Cardiac muscle cell (in vitro differentiated cells and primary cell): ENCODE data around the gene NFATC2. TPM values are rescaled to one million over a fixed set of nuclear protein-coding genes. Genes with fewer than 3 reads are reported as not detected.

Experiments used
- DNase-seq, 2 donors: peaks; one replicate each; pipeline versions ENCODE4 v3.0.0 to v3.0.0-alpha.2; 2010 to 2017; ENCODE audit warnings: low read depth in 1 of 2, low spot score in 1 of 2
- H3K27ac ChIP-seq: fragments of 200-600 bp; sonication (generic); 2 replicates; pipeline ENCODE4 v1.5.1; 2016
- H3K27me3 ChIP-seq: fragments of 200-600 bp; sonication (generic); 2 replicates; pipeline ENCODE4 v1.6.0; 2016; ENCODE audit warnings: control low read depth
- H3K36me3 ChIP-seq: fragments of 200-600 bp; sonication (generic); 2 replicates; pipeline ENCODE4 v1.5.1; 2016; ENCODE audit warnings: control low read depth
- H3K4me1 ChIP-seq: fragments of 200-600 bp; sonication (generic); 2 replicates; pipeline ENCODE4 v1.8.1; 2017; ENCODE audit warnings: low read depth, mild to moderate bottlenecking, mixed run types
- H3K4me3 ChIP-seq: fragments of 200-600 bp; sonication (generic); 2 replicates; pipeline ENCODE4 v1.5.1; 2016; ENCODE audit warnings: mild to moderate bottlenecking
- H3K9me3 ChIP-seq: fragments of 200-600 bp; sonication (generic); 2 replicates; pipeline ENCODE4 v1.5.1; 2017; ENCODE audit warnings: low read depth, mild to moderate bottlenecking, control low read depth
- CTCF ChIP-seq: IDR thresholded peaks from 2 replicates; pipeline ENCODE4 v1.5.1; 2012; ENCODE audit warnings: low read depth, mild to moderate bottlenecking, low read length
- polyA plus RNA-seq: library from polyadenylated mRNA; unstranded; fragments of >200 nt; fragmentation: Nextera tagmentation; extraction: Ambion mirVana; gene quantifications from 2 replicates; pipeline ENCODE4 v1.2.1, GENCODE V29; 2016
- total RNA-seq: library from RNA; depleted of rRNA; stranded (reverse); fragments of >200 nt; gene quantifications from 2 replicates; pipeline ENCODE4 v1.2.3, GENCODE V29; 2016

Gene NFATC2
- total and polyA plus RNA-seq, 2 experiments from 2014 or later = 5.8 to 17.0 TPM

DNA sequence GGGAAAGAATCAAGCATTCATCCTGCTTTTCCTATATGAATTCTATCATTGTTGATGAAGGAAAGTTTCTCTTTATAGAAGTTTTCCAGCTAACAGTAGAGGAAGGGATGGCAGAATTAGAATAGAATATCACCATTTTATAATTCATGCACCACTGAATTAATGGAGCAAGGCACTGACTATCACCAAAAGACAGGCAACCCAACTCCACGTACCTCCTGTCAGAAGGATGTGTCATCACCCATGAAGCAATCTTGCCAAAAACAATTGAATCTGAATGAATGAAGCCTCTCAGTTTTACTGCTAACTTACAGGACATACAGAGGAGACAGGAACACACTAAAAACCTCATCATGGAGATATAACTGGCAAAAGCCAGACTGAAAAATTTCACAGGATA is 122.4 kb downstream of the NFATC2 start:
- H3K4me1 ChIP-seq = peaks cover 9% of the 10 kb centered on the region
- H3K9me3 ChIP-seq = no peaks in the 10 kb centered on the region
- no peaks in the 10 kb centered on the region for H3K27me3 ChIP-seq
- H3K36me3 ChIP-seq = peaks cover 11% of the 10 kb centered on the region
- H3K27ac ChIP-seq = no peak overlapping the region
- TF ChIP-seq CTCF = no peak
- no peak overlapping the region for H3K4me3 ChIP-seq
- DNase-seq = no peak

GRCh38 chr20:51419646-51420045 is 122.9 kb downstream of the NFATC2 start:
- no peak overlapping the region for H3K4me3 ChIP-seq
- H3K27me3 ChIP-seq = no peaks in the 10 kb centered on the region
- H3K36me3 ChIP-seq = peaks cover 11% of the 10 kb centered on the region
- no peak overlapping the region for H3K27ac ChIP-seq
- peaks cover 9% of the 10 kb centered on the region for H3K4me1 ChIP-seq
- H3K9me3 ChIP-seq = no peaks in the 10 kb centered on the region
- TF ChIP-seq CTCF = no peak
- no peak for DNase-seq

DNA sequence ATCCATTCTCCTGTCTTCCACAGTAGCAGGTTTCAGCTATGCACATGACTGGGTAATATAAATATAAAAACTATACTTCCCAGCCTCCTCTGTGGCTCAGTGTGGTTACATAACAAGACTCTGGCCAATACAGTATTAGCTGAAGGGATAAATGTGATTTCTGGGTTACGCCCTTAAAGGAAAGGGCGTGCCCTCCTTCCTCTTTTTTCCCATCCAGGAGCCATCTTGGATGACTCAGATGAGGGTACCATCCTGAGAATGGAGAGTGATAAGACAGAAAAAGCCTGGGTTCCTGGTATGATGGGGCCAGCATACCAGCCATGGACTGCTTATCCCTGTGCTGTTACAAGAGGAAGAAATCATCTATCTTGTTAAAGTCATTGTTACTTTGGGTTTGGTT is 123.3 kb downstream of the NFATC2 start:
- H3K36me3 ChIP-seq = peaks cover 11% of the 10 kb centered on the region
- no peaks in the 10 kb centered on the region for H3K9me3 ChIP-seq
- H3K4me1 ChIP-seq = peaks cover 7% of the 10 kb centered on the region
- no peak for DNase-seq
- TF ChIP-seq CTCF = no peak
- no peak overlapping the region for H3K27ac ChIP-seq
- H3K27me3 ChIP-seq = no peaks in the 10 kb centered on the region
- no peak overlapping the region for H3K4me3 ChIP-seq

DNA sequence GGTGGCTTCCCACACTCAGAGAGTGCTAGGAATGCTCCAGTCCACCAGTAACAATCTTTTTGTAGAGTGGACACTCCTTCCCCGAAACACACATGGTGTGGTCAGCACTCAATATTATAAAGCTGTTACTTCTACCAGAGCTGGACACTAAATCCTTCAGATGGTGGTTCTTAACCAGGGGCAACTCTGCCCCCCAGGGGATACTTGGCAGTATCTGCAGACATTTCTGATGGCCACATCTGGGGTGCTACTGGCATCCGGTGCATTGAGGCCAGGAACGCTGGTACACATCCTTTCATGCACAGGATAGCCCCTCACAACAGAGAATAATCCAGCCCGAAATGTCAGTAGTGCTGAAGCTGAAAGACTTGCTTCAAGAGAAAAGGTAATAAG is 124.4 kb downstream of the NFATC2 start:
- Histone ChIP-seq H3K27me3 (no peaks in the 10 kb centered on the region), H3K27ac (no peak overlapping the region), H3K4me3 (no peak overlapping the region), H3K36me3 (peaks cover 11% of the 10 kb centered on the region), H3K4me1 (no peaks in the 10 kb centered on the region), H3K9me3 (no peaks in the 10 kb centered on the region)
- no peak for TF ChIP-seq CTCF
- no peak for DNase-seq

DNA sequence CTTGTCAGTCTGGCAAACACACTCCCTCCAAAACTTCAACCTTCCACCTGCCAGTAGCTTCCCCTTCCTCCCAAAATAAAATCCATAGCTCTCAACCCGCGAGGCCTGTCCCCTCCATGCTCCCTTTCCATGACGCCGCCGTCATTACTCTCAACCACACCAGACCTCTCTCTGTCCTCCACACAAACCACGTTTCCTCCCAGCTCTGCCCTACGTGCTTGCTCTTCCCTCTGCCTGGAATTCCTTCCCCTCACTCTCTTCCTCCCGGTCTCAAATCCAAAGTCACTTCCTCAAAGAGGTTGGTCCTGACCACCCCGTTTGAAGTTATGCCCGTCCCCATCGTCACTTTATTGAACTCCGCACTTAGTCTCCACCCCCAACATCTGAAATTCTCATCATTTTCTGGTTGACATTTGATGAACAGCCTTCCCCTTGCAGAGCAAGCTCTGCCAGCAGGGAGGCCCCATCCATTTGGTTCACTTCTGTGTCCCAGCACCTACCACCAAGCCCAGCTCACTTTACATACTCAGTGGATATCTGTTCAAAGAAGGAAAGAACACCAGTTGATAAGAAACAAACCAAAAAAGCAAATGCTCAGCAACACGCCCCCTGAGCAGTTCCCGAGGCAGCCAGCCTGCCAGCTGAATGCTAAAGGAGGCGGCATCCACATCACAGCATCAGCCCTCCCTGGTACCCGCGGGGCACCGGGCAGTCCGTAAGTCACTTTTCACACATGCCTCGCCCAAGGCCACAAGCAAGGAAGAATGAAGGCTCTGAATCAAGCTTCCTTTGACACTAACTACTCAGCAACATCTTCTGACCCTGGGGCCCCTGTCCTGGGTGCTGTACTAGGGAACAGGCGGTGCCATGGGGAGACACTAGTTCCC is 125.0 kb downstream of the NFATC2 start:
- Histone ChIP-seq H3K27me3 (no peaks in the 10 kb centered on the region), H3K9me3 (no peaks in the 10 kb centered on the region), H3K36me3 (peaks cover 11% of the 10 kb centered on the region), H3K4me3 (no peak overlapping the region), H3K4me1 (peaks cover under 1% of the 10 kb centered on the region), H3K27ac (no peak overlapping the region)
- TF ChIP-seq CTCF = no peak
- DNase-seq = no peak
